HG03095 (cell line): Measurements from ENCODE around the gene PITX1.
"Not testable (repeated sequence)": the region's sequence is repeated elsewhere in the genome, so short reads cannot be mapped to it uniquely, and the experiment has no call there.

Experiments
- ATAC-seq: cut with Tn5 transposase; IDR thresholded peaks from one replicate; pipeline ENCODE4 v1.9.1; 2021; ENCODE audit warnings: moderate library complexity; ENCODE audit not compliant: unreplicated experiment

PITX1 gene

DNA sequence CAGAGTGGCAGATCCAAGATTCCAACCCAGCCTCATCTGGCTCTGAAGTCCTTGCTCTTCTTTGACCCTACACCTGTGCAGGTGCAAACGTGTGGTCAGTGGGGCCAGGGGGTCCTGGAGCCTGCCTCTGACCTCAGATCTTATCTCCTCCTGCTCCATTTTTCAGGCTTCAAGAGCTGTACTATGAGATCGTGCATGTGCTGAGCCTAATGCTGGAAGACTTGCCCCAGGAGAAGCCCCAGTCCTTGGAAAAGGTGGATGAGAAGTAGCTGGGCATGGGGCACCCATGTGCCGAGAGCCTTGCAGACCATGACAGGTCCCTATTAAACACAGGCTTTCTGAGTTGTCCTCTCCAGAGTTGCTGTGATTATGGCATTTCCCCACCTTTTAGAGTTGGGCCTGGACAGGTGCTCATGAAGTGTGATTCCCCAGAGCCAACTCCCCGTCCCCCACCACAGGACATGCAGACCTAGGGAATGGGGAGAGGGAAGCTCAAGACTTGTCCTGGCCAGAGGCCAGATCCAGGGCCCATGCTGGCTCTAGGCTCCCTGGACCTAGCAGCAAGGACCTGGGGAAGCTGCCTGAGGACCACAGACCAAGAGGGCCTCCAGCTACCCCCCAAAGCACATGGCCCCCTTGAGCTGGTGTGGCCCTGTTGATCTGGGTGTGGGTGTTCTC is 22.5 kb downstream of the PITX1 start:
- no peak for ATAC-seq

GRCh38 chr5:135010502-135011354 is 23.3 kb downstream of the PITX1 start:
- no peak for ATAC-seq

DNA sequence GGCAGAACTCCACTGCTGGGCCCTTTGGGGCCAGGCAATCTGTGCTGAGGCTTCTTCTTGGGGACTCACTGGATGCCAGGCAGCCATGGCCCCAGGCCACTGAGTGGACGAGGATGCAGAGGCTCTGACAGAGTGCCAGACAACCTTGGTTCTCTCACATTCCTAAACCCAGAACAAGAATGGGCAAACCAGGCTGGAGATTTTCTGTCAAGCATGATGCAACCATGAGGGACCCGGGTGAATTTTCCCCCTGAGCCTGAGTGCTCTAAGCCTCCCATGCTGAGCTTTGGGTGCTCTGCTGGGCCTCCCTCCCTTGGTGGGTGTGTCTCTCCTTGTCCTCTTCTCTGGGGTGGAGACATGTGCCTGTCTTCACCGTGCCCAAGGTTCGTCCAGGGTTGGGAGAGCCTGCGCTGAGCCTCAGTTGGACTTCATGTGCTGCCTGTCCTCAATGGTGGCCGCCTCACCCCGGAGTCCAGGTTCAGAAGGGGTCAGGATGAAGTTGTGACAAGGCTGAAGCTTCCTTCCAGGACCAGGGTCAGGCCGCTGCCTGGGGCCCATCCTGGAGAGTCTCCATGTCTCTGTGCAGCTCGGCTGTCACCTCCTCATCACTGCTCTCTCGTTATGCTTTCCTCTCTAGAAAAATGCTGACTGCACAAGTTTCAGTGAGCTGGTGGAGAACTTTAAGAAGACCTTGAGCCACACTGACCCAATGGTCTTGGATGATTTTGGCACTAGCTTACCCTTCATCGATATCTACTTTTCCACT is 24.1 kb downstream of the PITX1 start:
- no peak for ATAC-seq

GRCh38 chr5:135008981-135009735 is 24.9 kb downstream of the PITX1 start:
- no peak for ATAC-seq

- ATAC-seq: no peak
These were observed 25.5 kb downstream of the PITX1 start for GRCh38 chr5:135008556-135008955.

GRCh38 chr5:135007749-135008363 is 26.2 kb downstream of the PITX1 start:
- ATAC-seq: no peak

DNA sequence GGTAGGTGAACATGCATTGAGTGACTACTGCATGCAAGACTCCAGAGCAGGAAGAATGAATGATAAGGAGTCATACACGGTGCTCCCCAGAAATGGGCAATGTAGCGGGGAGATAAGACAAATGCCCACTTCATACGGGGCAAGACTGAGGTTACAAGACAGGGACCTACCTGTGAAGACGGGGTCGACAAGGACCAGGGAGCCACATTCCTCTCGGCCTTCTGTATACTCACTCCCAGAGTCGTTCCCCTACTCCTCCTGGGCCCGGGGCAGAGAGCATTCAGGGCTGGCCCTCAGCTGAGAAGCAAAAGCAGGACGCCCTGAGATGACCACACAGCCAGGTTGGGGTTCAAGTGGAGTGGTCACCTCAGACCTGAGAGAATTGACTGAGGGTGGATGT is 26.7 kb downstream of the PITX1 start:
- ATAC-seq: no peak

DNA sequence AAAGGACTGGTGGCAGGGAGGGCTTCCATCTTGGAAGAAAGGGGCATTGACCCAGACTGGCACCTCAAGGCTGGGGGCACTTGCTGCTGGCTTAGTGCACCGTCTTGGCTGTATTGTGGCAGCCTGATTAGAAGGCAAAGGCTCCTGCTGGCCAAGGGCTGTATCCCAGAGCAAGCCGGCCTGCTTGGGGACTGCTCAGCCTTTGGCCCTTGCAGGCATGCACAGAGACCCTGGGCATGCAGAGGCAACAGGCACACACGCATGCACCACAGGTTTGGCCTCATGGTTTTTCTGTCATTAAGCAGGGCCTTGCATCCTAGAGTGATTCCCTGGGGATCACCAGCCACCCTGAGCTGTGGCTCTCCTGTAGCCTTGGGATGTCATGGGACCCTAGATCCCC is 29.0 kb downstream of the PITX1 start:
- ATAC-seq: no peak

DNA sequence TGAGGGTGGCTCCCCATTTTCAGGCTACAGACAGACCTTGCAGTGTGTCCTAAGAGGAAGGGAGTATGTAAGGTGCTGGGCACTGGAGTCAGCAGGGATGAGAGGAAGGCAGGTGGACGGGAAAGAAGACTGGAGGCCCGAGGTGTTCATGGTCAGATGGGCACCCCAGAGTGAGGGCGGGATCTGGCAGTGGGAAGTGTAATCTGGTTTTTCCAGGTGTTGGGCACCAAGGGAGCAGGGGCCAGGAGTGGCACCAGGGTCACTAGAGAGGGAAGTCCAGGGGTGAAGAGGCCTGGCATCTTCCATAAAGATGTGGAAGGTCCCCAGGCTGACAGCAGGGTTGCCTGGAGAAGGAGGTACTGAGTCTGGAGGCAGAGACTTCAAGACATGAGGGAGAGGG is 29.7 kb downstream of the PITX1 start:
- no peak for ATAC-seq

DNA sequence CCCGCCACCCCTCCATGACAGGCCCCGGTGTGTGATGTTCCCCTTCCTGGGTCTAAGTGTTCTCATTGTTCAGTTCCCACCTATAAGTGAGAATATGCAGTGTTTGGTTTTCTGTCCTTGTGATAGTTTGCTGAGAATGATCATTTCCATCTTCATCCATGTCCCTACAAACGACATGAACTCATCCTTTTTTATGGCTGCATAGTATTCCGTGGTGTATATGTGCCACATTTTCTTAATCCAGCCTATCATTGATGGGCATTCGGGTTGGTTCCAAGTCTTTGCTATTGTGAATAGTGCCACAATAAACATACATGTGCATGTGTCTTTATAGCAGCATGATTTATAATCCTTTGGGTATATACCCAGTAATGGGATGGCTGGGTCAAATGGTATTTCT is 36.0 kb downstream of the PITX1 start:
- not testable (repeated sequence) for ATAC-seq

- ATAC-seq: no peak
These were observed 37.0 kb downstream of the PITX1 start for GRCh38 chr5:134997015-134997414.

GRCh38 chr5:134995850-134996402 is 38.1 kb downstream of the PITX1 start:
- ATAC-seq: no peak

DNA sequence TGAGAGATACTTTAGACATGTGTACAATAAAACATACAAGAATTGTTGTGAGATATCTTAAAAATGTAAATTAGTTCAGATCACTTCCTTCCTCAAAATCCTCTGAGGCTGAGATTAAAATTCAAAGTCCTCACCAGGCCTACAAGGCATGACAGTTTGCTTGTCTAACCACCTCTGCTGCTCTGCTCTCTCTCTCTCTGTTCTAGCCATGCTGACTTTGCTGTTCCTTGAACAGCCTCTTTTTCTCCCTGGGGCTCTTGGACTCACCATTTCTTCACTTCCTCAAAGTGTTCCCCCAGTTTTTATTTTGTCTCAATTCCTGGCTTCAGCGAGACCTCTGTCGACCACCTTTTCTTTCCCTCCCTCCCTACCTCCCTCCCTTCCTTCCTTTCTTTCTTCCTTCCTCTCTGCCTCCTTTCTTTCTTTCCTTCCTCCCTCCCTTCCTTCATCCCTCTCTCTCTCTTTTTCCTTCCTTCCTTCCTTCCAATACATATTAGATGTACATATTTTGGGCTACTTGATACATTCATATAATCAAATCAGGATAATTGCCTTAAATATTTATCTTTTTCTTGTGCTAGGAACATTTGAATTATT is 39.4 kb downstream of the PITX1 start:
- ATAC-seq: no peak

GRCh38 chr5:134993161-134993560 is 40.9 kb downstream of the PITX1 start:
- ATAC-seq: no peak

DNA sequence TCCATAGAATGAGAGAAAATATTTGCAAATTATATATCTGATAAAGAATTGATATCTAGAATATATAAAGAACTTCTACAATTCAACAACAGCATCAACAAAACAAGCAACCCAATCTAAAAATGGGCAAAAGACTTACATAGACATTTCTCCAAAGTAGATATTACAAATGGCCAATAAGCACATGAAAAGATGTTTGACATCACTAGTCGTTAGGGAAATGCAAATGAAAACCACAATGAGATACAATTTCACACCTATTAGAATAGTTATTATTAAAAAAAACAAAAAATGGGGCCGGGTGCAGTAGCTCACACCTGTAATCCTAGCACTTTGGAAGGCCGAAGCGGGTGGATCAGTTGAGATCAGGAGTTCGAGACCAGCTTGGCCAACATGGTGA is 41.9 kb downstream of the PITX1 start:
- no peak for ATAC-seq

DNA sequence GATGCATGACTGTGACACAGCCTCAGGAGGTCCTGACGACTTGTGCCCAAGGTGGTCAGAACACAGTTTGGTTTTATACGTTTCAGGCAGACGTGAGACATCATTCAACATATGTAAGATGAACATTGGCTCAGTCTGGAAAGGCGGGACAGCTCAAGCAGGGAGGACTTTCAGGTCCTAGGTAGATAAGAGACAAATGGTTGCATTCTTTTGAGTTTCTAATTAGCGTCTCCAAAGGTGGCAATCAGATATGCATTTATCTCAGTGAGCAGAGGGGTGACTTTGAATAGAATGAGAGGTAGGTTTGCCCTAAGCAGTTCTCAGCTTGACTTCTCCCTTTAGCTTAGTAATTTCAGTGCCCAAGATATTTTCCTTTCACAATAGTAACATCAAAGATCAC is 43.8 kb downstream of the PITX1 start:
- not testable (repeated sequence) for ATAC-seq

GRCh38 chr5:134989266-134989830 is 44.7 kb downstream of the PITX1 start:
- ATAC-seq: no peak

GRCh38 chr5:134982230-134982629 is 51.8 kb downstream of the PITX1 start:
- no peak for ATAC-seq

- ATAC-seq: no peak
These were observed 54.6 kb downstream of the PITX1 start for GRCh38 chr5:134979416-134979815.
